COLO829 (cell line): ENCODE measurements around the gene PIMREG.

Experiments
- DNase-seq: peaks from one replicate; pipeline ENCODE4 v3.0.0; 2012; ENCODE audit warnings: low spot score

PIMREG gene

DNA sequence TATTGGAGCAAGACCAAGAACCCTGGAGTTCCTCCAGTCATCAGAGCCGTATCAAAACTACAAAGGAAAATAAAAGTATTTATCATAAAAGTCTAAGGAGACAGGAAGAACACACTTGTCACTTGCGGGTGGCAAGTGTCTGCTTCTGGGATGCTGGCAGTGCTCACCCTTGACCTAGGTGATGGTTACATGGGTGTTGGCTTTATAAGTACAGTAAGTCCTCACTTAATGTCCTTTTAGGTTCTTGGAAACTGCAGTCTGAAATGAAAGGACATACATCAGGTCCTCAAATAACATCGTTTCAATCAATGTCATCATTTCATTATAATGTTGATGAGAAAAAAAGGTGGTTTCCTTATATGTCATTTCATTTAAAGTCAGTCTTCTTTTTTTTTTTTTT is 6.3 kb upstream of the PIMREG start:
- DNase-seq: no peak

DNA sequence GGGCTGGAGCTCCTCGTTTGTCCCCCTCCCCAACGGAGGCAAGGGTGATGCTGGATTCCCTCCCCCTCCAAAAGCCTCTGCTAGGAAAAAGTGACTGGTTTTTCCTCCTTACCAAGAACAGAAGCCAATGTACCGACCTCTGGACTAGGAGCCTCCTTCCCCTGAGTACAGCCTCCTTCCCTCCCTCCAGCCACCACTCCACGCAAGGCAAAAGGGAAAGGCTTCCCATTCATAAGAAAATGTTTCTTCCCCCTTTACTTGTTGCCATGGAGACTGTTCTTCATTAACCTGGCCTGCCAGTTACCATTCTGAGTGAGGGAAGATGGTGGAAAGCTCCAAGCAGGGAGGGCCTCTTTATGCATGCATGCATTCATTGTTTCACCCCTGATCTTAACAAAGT is 4.3 kb upstream of the PIMREG start:
- no peak for DNase-seq

DNA sequence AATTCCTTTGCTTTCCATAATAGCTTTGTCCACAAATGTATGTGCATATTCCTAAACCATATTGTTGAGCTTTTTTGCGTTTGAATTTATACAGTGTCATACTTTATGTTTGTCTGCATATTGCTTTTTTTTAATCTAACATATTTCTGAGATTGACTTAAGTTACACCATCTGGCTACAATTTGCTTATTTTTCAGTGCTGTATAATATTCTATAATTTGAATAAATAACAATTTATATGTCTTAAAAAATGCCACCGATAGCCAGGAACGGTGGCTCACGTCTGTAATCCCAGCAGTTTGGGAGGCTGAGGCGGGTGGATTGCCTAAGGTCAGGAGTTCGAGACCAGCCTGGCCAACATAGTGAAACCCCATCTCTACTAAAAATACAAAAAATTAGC is 1.5 kb upstream of the PIMREG start:
- no peak for DNase-seq

DNA sequence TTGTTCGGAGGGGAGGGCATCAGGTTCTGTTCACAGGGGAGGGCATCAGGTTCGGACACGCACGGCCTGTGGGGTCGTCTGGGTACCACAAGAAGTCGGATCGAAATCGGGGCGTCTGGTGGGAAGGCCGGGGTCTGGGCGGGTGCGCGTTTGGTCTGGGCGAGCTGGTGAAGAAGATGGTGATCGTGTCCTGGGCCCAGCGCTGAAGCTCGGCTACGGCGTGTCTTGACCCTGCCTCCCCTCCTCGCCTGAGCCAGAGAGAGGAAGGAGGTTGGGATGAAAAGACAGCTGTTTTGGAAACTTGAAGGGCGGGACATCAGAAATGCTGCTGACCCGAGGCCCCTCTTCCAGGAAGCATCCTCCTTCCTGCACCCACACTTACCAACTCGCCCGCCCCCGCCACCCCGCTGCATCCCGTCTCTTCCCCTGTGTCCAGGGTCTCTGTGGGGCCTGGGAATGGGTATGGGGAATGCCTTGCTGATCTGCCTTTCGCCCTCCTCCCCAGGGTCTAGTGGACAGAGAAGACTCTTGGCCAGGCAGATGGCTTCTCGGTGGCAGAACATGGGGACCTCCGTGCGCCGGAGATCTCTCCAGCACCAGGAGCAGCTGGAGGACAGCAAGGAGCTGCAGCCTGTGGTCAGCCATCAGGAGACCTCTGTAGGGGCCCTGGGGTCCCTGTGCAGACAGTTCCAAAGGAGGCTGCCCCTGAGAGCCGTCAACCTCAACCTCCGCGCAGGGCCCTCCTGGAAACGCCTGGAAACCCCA is 498 bp downstream of the PIMREG start:
- DNase-seq: no peak

DNA sequence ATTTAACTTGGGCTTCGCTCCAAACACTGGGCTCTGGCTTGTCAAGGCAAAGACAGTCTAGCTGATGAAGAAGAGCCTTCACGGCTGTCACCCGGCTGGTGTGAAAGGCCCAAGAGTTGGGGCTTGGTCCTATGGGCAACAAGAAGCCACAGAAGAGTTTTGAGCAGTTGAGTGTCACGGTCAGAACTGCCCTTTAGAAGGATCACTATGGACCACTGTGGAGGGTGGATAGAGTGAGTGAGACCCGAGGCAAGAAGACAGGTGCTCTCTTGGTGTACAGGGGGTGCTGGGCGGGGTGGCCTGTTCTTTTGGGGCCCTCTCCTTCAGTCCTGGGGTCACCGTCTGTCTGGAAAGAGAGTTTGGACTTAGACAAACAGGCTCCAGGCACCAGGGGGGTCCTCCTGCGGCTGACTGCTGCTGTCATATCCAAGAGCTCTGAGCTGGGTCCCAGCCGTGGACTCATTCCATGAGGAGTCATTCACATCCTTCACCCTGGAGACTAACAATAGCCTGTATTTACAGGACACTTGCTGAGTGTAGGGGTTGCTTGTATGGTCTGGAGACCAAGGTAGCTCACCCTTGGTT is 2.4 kb downstream of the PIMREG start:
- DNase-seq: no peak

DNA sequence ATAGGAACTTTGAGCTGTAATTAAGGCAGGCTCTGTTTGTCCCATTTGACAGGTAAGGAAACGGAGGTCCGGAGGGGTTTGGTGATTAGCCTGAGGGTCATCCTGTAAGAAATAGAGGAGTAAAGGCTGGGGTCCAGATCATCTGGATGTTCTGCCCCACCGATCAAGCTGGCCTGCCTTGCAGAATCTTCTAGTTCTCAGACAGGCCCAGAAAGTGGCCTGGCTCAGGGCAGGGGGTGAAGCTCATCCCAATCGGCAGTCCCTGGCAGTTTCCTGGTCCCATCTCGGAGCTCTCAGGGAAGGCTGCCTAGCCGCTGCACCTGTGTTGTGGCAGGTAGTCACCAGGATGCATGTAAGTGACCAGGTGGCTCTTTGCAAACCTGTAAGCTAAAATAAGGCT is 4.2 kb downstream of the PIMREG start:
- no peak for DNase-seq

DNA sequence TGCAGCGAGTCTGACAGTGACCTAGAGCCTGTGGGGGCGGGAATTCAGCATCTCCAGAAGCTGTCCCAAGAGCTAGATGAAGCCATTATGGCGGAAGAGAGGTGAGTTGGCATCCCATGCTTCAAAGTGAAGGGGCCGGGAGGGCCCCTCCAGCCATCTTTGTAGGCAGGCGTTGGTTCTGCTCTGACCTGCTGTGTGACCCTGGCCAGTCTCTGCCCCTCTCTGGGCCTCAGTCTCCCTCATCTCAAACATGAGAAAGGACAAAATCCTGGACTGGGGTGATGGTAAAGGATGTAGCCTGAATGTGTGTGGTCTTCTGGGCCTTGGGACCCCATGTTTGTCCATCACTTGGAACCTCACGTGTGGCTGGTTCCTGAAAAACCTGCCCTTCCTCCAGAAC is 5.1 kb downstream of the PIMREG start:
- DNase-seq: no peak

DNA sequence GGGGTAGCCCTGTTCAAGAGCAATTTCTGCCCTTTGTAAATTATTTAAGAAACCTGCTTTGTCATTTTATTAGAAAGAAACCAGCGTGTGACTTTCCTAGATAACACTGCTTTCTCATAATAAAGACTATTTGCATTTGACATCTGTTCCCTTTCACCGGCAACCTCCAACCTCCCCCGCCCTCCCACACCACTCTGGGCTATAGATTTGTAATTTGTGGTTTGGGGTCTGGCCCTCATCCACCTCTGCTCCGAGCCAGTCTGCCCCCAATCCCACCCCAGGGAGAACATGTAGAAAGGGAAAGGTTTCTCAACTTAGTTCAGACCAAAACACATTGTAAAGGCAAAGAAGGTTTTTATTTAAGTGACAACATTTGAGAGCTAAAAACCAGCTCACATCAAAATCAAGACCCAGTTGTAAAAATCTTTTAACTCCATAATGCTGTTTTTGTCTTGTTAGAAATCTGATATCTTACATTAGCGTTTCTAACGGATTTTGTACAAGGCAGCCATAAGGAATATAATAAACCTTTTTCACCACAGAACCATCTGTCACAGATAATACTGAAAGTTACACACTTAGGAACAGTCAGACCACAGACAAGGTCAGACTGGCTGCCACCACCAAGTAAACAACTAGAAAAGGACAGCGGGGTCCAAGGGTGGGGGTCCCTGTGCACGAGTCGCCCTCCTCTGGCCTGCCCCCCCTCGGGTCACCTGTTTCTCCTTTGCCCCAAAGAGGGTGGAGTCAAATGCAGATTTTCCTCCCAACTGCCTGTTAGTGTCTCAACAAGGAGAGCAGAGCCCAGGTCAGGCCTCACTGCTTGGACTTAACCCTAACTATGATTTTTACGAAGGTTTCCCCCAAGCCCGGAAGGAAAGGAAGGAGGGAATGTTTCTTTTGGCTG is 6.9 kb downstream of the PIMREG start:
- peak; percentile 28 for DNase-seq

DNA sequence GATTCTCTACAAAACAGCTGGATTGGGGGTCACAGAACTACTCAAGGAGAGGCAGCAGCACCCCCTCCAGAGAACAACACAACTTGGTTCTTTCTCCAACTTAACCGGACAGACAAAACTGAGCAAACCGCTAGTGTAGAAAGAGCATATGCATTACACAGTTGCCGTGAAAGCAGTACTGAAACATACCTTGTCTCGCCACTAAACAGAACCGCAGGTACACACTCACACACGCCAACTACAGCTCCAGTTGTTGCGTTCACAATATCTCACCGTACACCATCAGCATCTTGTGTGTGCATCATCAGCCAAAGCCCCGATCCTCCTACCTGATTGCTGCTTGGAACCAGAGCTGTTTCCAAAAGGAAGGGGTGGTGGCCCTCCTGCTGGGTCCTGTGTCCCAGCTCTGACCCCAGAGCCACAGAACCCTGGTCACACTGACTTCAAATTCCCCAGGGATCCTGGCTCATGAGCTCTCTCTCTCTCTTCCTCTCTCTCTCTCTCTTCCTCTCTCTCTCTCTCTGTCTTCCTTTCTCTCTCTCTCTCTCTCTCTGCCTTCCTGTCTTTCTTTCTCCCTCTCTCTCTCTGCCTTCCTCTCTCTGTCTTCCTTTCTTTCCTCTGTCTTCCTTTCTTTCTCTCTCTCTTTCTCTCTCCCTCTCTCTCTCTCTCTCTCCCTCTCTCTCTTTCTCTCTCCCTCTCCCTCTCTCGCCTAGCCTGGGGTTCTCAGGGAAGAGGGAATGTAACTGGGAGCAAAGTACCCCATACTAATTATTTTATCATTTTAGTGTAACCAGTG is 8.4 kb downstream of the PIMREG start:
- no peak for DNase-seq

DNA sequence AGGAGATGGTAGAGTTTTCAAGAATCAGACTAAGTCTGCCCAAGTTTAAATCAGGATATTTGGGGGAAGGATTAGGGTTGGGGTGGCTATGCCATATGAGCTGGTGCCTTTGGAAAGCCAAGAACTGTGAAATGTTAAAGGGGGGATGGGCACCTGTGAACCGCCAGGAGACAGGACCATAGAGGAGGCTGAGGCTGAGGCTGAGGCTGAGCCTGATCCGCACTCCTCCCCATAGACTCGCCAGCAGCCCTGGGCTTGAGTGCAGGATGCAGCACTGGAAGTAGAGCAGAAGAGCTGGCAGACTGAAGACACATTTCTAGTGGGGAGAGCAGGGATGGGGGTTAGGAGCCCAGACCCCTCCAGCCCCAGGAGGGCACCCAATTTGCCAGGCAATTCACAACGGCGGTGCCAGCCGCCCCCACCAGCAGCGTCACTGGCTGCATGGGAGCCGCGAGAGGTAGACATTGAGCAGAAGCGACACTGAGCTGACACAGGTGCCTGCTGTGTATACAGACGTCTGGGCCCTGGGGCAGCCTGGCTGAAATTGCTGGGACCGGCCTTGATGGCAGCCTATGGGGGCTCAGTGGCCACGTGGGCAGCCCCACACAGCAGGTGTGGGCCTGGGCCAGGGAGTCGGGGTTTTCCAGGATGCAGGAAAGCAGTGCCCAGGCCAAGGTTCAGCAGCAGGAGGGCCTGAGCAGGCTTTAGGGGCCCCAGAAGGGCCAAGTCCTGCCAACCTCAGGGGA is 9.2 kb downstream of the PIMREG start:
- no peak for DNase-seq

DNA sequence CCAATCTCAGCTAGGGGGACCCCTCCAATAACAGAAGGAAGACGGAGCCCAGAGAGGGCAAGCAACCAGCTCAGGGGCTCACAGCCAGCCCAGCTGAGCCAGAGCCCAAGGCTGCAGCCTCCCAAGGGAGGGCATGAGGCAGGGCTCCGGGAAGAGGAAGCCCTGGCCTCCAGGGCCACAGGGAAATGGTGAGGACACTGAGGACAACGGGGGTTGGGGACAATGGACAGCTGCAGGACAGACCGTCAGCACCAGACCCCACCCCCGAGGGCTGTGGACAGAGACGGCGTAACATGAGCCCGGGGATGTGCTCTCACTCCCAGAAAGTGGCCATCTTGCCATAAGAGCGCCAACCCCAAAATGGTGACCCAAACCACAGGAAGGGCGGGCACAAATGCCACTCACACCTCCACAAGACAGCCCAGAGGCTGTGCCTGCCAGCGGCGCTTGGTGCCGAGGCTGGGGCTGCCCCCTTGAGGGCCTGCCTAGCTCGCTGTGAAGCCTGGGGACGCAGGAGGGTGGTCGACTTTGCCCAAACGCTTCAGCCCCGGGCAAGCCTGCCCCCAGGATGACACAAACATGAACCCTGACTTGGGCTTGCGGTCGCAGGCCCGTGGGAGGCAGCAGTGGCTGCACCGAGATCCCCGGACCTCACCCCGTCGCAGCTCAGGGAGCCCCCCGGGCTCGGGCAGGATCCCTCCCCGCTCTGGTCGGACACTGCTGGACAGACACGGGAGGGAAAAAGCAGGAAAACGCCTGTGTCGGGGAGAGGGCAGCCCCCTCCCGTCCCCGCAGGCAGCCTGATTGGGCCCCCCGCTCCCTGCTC is 10.5 kb downstream of the PIMREG start:
- DNase-seq: no peak

DNA sequence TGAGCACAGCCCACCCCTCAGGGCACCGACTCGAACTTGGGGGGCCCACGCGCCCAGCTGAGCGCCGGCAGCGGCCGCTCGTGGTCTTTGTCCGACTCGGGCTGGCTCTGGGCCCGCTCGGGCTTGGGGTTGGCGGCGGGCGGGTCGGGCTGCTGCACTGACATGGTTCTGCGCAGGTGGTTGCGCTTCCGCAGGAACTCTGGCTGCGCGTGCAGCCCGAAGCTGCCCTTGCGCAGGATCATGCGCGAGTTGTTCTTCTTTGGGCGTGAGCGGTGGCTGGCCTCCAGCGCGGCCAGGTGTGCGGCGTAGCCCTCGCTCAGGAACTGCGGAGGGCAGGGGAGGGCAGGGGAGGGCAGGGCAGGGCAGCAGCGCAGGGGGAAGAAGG is 11.1 kb downstream of the PIMREG start:
- no peak for DNase-seq

DNA sequence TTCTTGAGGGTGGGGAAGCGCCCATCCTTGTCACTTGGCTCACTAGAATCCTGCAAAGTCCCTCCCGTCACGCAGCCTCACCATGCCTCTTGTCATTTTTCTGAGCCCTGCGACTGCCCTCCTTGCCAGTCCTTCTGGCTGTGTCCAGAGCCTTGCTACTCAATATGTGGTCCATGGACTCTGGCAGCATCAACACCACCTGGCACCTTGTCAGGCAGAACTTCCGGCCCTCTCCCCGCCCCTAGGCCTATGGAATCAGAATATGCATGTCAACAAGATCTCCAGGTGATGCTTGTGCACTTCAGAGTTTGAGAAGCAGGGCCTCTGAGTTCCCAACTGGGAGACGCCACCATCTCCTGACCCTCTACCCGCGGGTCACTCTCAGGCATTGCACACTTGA is 12.1 kb downstream of the PIMREG start:
- DNase-seq: no peak

DNA sequence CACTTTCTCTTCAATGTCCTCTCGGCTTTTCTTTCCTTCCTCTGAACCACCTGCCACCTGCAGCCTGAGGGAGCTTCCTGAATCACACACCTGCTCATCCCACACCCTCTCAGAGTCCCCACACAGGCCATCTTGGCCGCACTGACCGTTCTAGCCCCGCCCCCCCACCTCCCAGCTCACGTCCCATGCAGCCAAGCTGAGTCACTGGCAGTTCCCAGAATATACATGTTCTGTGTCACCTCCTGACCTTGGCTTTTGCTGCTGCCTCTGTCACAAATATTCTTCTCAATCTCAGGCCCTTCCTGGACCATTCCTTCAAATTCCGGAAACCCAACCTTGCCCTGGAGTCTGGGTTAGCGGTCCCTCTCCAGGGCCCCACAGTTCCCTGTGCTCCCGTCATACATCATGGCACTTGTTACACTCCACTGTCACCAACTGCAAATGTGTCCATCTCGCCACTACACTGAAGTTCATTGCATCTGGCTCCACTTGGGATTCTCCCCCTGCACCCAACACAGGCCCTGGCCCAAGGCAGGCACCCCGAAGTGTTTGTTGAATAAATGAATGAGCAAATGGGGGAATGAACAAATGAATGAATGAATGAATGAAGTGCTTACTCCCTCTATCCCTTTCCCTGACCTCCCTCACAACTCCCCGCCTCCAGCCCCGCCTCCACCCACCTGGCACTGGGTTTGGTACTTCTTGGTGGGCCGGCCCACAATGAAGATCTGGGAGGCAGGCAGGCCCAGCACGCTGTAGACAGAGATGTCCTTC is 12.8 kb downstream of the PIMREG start:
- peak; percentile 27 for DNase-seq

DNA sequence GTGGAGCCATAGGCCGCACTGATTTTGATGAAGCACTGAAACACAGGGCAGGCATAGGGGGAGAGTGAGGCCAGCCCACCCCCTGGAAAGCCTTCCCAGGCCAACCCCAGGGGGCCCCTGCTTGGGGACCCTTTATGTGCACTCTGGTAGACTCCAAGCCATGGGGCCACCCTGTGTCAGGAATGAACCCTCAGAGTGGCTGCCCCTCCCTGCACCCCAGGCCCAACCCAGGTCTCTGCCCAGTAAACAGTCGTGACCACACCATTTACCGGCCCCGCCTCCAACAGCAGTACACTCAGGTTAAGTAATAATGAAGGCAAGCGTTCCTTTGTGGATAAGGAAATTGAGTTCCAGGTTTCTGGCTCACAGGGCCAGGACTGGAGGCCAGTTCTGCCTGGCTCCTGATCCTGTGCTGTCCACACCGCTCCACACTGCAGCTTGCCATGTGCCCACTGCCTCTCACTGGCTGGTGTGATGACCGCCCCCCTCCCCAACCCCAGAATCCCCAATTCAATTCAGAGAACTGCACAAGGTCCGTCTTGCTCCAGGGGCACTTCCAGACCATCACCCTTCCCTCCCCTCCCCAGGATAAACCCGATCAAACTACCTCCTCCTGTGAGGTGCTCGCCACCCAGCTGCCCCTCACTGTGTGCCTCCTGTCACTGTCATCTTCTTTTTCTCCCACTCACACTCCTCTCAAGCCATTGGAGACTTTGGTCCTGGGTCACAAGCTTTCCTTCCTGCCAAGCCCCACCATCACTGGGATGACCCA is 13.6 kb downstream of the PIMREG start:
- no peak for DNase-seq

DNA sequence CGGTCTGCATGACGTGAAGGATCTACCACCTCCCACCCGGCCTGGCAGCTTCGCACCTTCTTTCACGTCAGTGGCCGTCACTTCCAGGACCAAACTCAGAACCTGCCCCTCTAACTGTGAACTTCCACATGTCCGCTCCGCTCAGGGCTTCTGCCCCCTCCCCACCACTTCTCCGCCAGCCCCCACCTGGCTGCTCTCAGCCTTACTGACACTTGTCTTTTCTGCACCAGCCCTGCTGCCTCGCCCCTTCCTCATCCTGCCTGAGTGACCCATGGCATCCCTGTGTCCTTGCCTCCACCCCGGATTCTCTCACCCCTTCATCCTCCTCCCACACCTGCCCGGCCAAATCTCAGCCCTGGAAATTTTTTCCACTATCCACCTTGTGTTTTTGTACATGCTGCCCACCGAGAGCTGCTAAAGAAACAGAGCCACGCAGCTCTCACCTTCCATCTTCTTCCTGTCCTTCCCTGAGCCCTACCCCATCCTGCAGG is 14.2 kb downstream of the PIMREG start:
- no peak for DNase-seq

DNA sequence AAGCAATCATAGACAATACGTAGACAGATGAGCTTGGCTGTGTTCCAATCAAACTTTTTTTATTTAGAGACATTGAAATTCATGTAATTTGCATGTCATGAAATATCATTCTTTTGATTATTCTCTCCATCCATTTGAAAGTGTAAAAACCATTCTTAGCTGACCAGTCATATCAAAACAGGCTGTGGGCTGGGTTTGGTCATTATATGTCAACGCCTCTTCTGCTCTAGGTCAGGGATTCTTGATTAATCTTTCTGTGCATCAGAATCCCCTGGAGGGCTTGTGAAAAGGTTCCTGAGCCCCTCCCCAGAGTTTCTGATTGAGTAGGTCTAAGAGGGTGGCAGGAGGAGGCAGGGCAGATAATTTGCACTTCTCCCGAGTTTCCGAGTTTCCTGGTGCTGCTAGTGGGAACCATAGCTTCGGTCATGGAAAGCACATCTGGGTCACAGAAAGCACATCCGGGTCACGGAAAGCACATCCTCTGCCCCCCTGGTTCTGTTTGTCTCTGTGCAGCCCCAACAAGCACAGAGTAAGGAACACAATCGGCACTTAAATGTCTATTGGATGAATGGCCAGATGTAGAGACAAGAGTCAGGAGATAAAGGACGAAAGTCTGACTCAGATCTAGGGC is 16.4 kb downstream of the PIMREG start:
- no peak for DNase-seq

DNA sequence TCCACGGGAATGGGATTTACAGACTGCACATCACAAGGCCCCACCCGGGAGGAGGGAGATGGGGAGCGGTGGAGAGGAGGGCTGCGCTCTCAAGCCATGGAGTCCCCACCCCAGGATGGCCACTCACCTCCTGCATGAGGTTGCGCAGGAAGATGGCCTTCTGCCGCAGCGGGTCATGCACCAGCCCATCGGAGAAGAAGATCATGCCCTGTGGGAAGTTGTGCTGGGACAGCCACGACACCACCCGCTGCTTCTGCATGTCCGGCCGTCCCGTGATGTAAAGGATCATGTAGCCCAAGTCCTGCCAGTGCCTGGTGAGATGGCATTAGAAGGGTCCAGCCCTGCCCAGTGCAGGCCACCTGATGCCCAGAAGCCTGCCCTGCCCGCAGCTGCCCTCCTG is 17.0 kb downstream of the PIMREG start:
- no peak for DNase-seq
